Measurements from ENCODE around the gene RABGEF1.
"Not testable (repeated sequence)": the region's sequence is repeated elsewhere in the genome, so short reads cannot be mapped to it uniquely, and the experiment has no call there.

Gene RABGEF1

GRCh38 chr7:66740302-66740979 lies at the start of gene RABGEF1:
RABGEF1 (plus strand) TSS chr7:66740733; CDS start chr7:66771900, 31,167 bp downstream.
- DNase-seq (ENCODE audit: low read depth in 2 of 2), result peak; percentile 99

- no peak for DNase-seq (ENCODE audit: low read depth in 2 of 2)
These were observed 47.2 kb upstream of the RABGEF1 start for GRCh38 chr7:66693331-66693730.

DNA sequence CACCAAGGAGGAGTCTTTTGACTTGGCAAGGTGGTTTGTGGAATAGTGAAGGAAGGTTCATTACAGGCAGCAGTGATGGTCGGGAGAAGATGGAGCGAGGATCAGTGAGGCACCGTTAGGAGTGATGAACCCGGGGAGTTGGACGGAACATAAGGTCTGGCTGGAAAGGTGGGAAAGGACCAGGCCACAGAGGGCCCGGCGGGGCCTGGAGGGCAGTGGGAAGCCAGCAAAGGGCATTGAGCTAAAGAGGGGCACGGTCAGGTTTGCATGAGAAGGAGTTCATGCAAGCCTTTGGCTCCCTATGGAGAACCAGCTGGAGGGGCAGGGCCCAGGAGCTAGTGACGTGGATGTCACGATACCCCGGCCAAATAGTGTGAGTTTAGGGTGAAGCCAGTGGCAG lies 46.2 kb upstream of the RABGEF1 start:
- no peak for DNase-seq (ENCODE audit: low read depth in 2 of 2)

DNA sequence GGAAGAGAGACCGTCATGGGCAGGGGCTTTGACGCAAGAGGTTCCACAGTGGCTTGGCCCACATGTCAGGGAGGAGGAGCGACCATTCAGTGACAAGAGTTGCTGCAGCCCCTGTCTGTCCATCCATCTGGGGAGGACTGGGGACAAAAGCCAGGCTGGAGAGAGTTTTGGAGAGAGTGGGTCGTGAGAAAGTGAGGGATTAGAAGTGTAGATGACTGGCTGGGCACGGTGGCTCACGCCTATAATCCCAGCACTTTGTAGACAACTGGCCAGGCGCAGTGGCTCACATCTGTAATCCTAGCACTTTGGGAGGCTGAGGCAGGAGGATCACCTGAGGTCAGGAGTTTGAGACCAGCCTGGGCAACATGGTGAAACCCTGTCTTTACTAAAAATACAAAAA lies 45.1 kb upstream of the RABGEF1 start:
- not testable (repeated sequence) for DNase-seq (ENCODE audit: low read depth in 2 of 2)

GRCh38 chr7:66696134-66696533 lies 44.4 kb upstream of the RABGEF1 start:
- DNase-seq (ENCODE audit: low read depth in 2 of 2), result not testable (repeated sequence)

DNA sequence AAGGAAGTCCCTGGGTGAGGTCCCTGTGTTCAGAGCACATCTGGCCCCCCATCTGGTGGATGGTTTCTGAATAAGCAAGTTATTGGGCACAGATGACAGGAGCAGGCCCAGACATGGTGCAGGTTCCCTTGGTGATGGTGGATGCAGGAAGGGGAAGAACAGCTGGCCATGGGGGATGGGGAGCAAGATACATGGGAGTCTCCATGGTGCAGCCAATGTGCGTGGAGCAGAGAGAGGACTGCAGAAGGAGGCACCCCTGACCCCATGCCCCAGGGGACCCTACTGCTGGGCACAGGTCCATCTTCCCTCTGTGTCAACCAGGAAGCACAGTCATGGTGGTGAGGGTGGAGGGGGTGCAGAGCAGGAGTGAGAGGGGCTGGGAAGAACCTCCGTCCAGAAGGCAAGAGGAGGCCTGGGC lies 43.8 kb upstream of the RABGEF1 start:
- no peak for DNase-seq (ENCODE audit: low read depth in 2 of 2)

DNA sequence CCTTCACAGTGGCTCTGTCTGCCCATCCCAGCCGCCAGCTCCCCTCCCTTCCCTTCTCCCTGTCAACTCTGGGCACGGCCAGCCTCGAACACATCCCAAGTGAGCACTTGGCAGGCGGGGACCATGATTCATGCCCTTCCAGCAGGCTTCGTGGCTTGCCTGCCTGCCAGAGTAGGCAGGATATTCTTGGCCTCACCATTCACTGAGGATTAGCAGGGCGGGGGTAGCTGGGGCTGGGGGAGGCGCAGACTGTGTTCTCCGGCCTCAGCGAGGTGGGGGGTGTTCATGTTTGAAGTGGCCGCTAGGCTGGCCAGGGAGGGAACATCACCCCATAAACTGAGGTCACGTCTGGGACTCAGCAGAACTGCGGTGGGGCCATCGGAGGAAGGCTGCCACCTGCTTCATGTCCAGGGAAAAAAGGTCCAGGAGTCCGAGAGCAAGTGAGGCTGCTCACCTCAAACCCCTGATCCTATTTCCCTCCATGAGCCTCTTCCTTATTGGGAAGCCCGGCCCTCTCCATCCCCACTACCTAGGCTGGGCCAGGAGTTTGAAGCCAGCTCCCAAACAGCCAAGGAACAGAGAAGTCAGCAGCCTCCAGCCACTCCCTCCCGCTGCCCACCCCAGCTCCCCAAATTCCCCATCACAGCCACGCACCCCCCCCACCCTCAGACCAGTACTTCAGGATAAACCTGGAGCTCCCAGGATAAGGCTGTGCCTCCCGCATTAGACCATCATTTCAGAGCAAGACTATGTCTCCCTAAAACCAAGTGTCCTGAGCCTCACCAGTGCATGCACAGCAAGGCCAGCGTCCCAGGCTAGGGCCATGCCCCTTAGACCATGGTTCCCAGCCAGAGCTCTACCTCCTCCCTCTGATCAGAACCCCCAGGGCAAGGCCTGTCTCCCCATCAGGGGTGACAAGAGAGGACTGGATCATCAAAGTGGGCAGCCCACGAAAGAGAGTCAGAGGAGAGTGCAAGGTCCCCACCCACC lies 42.8 kb upstream of the RABGEF1 start:
- DNase-seq (ENCODE audit: low read depth in 2 of 2), result no peak

DNA sequence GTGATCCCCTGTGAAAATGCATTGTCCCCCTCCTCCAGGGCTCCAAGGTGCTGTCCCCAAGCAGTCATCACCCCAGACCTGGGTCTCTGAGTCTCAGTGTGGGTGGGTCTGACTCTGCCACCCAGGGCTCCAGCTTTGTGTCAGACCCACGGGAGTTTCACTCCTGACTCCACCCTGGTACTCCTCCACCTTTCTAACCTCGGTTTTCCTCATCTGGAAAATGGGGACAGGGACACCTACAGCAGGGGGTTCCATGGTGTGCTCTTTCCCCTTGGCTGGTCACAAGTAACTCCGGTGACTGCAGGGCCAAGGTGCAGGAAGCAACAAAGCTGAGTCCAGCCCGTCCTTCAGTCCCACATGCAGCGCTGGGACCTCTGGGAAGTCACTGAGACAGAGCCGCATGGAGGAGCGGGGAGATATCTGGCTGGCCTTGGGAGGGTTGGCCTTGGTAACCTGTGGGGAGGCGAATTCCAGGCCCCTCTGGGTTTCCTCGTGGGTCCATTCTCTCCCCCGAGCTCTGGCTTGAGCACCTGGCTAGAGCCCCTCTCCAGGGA lies 41.8 kb upstream of the RABGEF1 start:
- no peak for DNase-seq (ENCODE audit: low read depth in 2 of 2)

DNA sequence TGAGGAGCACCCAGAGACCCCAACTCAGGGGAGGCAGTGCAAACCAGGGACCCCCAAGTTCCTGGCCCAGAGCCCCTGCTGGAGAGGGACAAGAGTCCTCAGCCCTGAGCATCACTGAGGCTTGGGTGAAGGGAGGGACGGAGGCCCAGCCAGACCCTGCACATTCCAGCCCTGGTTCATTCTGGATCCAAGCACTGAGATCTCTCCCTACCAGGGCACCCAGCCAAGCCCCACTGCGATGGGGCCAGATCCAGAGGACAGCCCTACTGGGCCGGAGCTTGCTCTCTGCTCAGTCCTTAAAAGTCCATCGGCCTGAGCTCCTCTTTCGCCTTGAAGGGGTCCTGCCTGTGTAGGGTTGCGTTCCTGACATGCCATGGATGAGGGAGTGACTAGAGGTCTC lies 40.5 kb upstream of the RABGEF1 start:
- DNase-seq (ENCODE audit: low read depth in 2 of 2), result no peak

DNA sequence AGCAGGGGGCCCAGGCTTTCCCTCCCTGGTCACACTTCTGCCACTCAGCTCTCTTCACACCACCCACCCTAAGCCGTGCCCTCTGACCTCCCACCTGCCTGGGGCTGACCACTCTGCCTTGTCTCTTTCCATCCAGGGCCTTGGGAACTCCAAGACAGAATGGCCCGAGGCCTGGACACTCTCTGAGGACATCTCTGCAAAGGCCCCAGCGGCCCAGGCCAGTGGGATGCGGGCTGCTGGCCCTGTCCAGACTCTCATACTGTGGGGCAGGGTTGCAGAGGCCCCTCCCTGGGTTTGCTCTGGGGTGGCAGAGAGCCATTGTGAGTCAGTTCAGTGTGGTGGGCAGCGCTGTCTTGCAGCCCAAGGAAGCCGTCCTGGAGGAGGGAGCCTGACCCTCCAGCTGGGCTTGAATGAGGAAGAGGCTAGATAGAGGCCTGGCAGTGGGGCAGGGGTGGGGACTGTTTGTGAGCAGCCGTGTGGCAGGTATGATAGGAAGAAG lies 39.9 kb upstream of the RABGEF1 start:
- no peak for DNase-seq (ENCODE audit: low read depth in 2 of 2)

DNA sequence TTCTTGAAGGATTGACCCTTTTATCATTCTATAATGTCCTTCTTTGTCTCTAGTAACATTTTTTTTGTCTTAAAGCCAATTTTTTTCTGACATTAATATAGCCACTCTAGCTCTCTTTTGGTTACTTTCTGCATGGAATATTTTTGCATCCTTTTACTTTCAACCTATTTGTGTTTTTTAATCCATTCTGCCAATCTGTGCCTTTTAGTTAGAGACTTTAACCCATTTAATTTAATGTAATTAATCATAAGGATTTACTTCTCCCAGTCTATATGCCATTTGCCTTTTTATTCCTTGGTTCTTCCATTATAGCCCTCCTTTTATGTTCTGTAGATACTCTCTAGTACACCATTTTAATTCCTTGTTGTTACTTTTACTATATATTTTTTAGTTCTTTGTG lies 32.7 kb upstream of the RABGEF1 start:
- no peak for DNase-seq (ENCODE audit: low read depth in 2 of 2)

GRCh38 chr7:66710752-66711151 lies 29.8 kb upstream of the RABGEF1 start:
- not testable (repeated sequence) for DNase-seq (ENCODE audit: low read depth in 2 of 2)

GRCh38 chr7:66713687-66714086 lies 26.8 kb upstream of the RABGEF1 start:
- no peak for DNase-seq (ENCODE audit: low read depth in 2 of 2)

DNA sequence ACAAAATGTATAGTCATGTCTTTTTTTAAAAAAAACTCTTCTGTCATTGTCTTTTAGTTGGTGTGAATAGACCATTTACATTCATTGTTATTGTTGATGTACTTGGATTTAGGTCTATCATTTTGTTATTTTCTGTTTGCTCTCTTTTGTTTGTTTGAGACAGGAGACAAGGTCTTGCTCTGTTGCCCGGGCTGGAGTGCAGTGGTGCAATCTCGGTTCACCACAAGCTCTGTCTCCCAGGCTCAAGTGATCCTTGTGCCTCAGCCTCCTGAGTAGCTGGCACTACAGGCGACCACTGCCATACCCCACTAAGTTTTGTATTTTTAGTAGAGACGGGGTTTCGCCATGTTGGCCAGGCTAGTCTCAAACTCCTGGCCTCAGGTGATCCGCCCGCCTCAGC lies 23.9 kb upstream of the RABGEF1 start:
- not testable (repeated sequence) for DNase-seq (ENCODE audit: low read depth in 2 of 2)

GRCh38 chr7:66720561-66720960 lies 20.0 kb upstream of the RABGEF1 start:
- DNase-seq (ENCODE audit: low read depth in 2 of 2), result no peak

DNA sequence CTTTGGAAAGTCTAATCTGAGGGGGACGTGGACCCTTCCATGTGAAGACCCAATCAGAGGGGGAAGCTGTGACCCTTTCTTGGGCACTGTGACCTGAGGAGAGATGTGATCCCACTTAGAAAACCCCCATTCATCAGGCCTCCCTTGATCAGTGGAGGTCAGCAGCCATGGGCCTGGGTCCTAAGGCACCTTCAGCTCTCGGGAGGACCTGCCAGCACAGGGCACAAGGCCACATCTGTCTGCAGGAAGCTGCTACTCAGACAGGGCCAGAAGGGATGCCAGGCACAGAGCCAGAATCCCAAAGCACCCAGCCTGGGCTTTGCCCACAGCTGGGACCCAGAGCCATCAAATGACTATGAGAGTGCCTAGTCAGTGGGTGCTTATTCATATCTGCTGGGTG lies 14.7 kb upstream of the RABGEF1 start:
- no peak for DNase-seq (ENCODE audit: low read depth in 2 of 2)

DNA sequence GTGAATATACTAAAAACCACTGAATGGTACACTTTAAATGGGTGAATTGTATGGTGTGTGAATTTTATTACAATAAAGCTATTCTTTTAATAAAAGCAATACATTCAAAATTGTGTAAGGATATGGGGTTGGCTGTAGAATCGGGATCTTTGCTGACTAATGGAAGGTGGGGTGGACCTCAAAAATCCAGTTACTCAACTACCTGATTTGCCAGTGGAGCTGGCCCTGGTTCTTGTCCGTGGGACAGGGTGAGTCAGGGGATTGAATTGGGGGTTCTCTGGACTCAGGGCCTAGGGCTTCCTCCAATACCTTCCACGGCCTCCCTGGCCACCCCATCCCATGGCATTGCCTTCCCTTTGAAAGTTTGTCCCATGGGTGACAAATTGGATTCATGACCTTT lies 13.5 kb upstream of the RABGEF1 start:
- DNase-seq (ENCODE audit: low read depth in 2 of 2), result no peak

DNA sequence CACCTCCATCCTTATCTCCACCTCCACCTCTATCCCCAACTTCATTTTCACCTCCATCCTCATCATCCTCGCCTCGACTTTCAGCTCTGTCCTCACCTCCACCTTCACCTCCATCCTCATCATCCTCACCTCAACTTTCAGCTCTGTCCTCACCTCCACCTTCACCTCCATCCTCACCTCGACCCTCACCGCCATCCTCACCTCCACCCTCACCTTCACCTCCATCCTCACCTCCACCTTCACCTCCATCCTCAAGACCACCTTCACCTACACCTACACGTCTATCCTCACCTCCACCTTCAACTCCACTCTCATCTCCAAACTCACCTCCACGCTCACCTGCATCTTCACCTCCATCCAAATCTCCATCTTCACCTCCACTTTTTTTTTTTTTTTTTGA lies 12.0 kb upstream of the RABGEF1 start:
- DNase-seq (ENCODE audit: low read depth in 2 of 2), result no peak

DNA sequence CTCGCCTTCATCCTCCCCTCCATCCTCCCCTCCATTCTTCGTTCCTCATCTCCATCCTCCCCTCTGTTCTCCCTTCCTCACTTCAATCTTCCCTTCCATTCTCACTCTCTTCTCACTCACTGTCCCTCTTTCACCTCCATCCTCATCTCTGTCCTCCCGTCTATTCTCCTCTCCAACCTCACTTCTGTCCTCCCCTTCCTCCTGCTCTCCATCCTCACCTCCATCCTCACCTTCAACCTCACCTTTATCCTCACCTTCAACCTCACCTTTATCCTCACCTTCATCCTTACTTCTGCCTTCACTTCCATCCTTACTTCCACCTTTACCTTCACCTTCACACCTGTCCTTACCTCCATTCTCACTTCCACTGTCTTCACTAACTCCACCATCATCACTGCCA lies 11.3 kb upstream of the RABGEF1 start:
- DNase-seq (ENCODE audit: low read depth in 2 of 2), result no peak

- DNase-seq (ENCODE audit: low read depth in 2 of 2), result no peak
These were observed 8.5 kb upstream of the RABGEF1 start for GRCh38 chr7:66731986-66732385.

GRCh38 chr7:66732439-66732838 lies 8.1 kb upstream of the RABGEF1 start:
- no peak for DNase-seq (ENCODE audit: low read depth in 2 of 2)

GRCh38 chr7:66734006-66734405 lies 6.5 kb upstream of the RABGEF1 start:
- DNase-seq (ENCODE audit: low read depth in 2 of 2), result no peak

Data from stimulated activated CD8-positive, alpha-beta memory T cell treated with anti-CD3 and anti-CD28 coated beads, Interleukin-2, amount 100 ng/mL, for 48 hours (primary cell).